ENCODE results near the gene PRKCE.

- TF ChIP-seq CTCF (IDR thresholded peaks at IDR 0.05) (no peak), POLR2A (IDR thresholded peaks at IDR 0.05) (no peak)
Observed at GRCh38 chr2:46198164-46198883, 546.8 kb downstream of the PRKCE start.
